SIG-M5 (cell line): Measurements from ENCODE around the gene DDX41.
A peak's percentile ranks its signal among the peaks of the same experiment; 100 is the strongest.

Experiments
- DNase-seq: peaks from one replicate; lab custom pipeline; 2025; lab: John Stamatoyannopoulos, UW

DDX41 gene

DNA sequence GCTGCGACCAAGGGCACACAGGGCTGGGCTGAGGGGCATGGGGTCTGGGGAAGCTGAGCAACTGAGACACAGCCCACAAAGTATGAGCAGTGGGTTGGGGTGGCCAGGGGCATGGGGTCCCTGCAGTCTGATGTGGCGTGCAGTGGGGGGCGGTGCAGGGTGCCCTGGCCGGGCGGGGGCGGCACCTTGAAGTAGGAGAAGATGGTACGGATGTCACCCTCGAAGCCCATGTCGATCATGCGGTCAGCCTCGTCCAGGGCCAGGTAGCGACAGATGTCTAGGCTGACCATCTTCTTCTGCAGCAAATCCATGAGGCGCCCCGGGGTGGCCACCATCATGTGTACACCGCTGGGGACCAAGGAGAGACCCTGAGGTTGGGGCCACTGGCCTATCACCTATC, 3.3 kb downstream of the DDX41 start:
- DNase-seq, result no peak

DNA sequence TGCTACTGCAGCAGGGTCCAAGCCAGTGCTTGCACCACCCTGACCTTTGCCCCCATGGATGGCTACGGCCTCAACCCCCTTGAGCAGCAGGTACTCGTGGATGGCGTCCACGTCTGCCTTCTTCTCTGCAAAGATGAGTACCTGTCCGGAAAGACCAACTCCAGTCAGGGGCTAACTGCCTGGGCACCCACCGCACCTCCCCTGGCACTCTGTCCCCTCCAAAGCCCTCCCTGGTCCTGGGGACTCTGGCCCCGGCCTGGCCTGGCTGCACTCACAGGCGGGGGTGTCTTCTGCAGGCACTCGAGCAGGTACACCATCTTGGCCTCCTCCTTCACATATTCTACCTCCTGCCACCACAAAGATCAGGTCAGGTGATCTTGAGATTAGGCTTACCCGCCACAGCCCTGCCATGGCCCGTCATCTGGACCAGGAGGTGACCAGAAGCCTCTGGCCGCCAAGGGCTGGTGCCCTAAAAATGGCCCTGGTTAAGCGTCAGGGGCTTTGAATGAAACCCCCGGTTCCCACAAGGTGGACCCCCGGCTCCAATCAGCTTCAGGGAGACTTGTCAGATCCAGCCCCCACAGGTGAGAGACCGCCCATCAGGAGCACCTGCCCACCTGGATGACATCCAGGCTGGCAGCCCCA, 3.9 kb downstream of the DDX41 start:
- DNase-seq, result no peak

DNA sequence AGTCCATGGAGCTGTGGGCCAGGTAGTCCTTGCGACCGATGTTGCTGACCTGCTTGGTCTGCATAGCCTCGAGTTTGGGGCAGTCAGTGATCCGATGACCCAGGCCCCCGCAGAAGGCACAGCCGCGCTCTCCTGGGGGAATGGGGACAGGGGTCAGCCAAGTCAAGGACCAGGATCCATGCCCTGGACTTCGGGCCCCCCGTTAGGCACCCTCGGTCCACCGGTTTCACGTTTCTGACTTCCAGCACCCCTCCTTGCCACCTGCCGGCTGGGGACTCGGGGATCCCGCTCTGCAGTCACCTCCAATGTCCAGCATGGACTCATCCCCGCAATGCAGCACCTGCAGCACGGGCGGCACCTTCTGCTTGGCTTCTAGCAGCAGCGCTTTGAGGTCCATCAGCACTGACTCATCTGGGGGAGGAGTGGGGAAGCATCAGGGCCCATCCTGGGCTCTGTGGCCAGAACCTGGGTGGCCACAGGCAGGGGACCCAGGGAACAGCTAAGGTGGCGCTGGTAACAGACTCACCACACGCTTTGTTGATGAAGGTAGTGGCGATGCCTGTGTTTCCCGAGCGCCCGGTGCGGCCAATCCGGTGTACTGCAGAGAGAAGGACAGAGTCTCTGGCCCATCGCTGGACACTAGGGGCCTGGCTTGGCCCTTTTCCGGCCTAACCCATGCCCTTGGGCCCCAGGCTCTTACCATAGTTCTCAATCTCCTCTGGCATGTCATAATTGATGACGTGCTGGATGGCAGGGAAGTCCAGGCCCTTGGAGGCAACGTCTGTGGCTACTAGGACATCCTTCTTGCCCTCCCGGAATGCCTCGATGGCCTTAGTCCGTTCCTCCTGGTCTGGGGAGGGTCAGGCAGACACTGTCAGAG, 4.7 kb downstream of the DDX41 start:
- DNase-seq, result no peak

DNA sequence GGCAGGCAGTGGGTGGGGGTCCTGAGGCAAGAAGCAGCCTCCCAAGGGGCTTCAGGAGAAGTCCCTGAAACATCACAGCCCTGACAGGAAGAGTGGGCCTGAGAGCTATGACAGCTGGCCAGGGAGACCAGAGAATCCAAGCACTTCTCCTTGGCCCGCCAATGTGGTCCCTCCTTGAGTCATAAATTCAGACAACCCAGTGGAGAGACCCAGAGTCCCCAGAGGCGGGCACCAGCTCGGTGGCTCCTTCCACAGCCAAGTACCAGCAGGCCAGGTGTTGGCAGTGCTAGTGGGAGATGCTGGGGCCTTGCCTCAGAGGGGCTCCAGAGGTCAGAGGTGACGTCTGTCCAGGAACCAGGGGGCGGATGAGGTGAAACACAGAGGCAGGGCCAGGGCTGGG, 5.6 kb downstream of the DDX41 start:
- no peak for DNase-seq

DNA sequence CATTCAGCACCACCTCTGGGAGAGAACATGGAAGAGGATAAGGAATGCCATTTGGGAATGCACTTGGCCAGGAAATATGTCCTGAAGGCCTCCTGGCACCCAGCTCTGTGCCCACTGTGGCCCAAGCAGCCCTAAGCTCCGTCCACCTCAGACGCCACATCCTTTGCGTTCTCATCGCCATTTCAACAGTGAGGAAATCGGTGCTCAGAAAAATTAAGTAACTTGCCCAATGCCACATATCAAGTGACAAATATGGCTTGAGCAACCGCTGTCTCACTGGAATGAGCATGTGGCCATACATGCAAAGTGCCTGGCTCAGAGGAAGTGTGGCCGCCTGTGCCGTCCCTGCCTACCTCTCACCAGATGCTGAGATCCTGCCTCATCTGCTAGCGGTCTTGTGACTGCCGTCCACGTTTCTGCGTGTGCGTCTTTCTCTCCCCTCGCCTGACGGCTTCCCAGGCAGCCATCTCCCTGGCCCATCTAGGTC, 6.2 kb downstream of the DDX41 start:
- peak; percentile 74 for DNase-seq

DNA sequence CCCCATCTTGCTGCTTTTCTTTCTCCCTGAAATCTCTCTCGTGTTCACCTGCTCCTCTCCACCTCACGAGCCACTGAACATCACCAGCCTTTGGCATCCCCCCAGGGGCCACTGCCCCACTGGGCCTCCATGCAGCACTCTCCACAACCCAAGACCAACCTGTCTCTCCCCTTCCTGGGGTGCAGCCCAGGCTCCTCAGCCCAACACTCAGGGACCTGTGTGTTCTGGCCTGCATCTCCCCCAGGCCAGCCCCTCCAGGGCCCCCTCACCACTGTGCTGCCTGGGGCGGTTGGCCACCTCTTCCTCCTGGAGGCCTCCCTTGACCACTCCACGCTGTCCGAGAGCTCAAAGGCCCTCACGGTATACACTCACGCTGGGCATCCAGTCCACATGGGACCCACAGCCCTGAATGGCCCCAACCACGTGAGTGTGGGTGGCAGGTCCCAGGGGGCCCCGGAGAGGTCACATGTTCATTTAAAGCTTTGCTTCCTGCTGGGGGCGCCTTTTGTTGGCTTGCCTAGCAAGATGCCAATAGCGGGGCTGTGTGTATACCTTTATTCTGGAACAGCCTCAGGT, 6.7 kb downstream of the DDX41 start:
- DNase-seq, result no peak

DNA sequence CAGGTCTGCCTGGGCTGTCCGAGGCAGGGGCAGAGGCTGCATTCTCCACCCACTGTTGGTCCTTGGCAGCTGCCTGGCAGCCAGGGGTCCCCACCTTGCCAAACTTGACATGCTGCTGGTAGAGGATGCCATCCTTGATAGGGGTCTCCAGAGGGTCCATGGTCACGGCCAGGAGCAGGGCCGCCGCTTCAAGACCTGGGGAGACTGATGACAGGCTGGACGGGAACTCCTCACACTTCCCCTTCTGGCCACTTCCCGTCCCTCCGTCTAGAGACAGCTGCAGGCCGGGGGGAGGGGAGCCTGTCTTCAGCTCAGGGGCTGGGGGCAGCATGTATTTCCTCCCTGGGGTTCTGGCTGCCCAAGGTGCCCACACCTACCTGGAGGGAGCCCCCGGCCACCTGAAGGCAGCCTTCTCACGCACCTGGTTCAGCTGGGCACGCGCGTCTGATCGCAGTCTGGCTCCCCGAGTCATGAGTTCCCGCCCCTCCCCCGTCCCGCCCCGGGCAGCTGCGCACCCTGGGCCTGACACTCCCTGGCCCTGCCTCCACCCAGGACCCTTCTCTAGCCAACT, 7.3 kb downstream of the DDX41 start, which contains the start of gene DOK3:
TSS of gene DOK3 (minus strand) at position 446 of the 571 bp plus-strand sequence. CDS start at position 160, 286 bp downstream.
- no peak for DNase-seq

DNA sequence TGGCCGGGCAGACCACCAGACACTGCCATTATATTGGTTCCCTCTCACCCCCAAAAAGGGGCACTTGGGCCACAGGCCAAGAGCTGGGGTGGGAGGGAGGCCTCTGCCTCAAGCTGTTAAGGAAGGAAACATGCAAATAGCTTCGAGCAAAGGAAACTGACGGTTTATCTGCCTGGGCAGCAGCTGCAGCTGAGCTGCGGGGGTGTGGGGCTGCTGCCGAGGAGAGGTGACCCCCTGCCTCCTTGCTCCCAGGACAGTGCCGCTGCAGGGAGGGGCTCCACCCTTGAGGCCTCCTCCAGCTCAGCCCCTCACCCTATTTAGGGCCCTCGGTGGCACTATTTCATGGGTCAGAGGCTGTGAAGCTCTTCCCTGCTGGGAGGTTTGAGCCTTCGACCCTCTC, 7.9 kb downstream of the DDX41 start:
- no peak for DNase-seq

DNA sequence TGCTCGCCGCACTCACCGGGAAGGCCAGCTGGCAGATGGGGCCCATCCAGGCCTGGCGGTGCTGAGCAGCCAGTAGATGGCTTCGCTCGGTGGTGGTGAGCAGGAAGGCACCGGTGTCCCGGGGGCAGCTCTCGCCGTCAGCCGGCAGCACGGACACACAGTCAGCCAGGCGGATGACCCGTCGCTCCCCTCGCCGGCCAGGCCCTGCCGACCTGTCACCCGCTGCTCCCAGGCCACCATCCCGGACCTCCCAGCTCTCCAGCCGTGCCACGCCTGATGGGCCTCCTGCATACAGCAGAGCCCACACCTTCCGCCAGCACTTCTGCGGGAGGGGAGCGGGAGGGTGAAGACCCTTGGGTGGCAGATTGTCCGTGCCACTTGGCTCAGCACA, 8.5 kb downstream of the DDX41 start:
- no peak for DNase-seq

DNA sequence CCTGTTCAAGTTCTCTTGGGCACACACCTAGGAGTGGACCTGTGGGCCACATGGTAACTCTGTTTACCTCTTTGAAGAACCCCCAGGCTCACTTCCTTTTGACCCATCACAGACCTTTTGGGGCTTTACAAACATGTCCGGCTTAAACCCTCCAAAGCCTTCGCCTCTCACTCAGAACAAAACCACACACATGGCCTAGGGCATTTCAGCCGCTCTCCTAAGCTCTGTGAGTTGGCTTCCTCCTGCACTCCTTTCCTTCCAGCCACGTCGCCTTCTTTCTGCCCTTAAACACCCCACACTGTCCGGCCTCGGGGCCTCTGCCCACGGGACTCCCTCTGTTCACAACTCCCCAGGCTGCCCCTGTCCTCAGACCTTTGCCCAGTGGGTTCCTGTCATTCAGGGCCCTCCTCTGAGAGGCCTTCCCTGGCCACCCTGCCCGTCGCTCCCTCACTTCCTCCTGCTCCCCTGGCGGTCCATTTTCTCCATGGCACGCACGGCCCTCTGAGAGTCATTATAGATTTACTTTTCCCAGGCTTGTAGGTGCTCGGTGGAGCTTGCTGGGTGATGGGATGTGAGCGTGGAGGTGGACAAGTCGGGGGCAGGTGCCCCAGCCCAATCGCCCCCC, 9.1 kb downstream of the DDX41 start:
- DNase-seq, result no peak

DNA sequence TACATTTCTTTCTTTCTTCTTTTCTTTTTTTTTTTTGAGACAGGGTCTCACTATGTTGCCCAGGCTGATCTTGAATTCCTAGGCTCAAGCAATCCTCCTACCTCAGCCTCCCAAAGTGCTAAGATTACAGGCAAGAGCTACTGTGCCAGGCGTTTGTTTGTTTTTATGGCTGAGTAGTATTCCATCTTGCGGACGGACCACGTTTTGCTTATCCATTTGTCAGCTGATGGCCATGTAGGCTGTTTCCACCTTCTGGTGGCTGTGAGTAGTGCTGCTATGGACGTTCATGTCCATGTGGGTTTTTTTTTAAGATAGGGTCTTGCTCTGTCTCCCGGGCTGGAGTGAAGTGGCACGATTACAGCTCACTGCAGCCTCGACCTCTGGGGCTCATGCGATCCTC, 9.6 kb downstream of the DDX41 start:
- no peak for DNase-seq

DNA sequence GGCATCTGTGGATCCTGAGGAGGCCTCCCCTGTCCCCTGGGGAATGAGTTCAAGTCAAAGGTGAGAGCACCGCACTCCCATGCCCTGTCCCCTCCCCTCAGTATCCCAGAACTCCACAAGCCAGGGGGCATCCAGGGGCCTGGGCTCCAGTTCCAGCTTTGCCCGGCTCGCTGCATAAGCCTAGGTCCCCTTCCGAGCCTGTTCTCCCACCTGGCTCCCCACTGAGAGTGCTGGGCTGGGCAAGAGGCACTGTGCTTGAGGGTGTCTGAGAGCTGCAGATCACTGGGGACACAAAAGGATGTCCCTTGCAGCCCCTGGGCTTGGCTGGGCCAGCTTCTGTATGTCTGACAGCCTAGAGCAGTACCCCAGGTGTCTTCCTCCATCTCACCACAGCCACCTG, 11.7 kb downstream of the DDX41 start:
- DNase-seq, result no peak

DNA sequence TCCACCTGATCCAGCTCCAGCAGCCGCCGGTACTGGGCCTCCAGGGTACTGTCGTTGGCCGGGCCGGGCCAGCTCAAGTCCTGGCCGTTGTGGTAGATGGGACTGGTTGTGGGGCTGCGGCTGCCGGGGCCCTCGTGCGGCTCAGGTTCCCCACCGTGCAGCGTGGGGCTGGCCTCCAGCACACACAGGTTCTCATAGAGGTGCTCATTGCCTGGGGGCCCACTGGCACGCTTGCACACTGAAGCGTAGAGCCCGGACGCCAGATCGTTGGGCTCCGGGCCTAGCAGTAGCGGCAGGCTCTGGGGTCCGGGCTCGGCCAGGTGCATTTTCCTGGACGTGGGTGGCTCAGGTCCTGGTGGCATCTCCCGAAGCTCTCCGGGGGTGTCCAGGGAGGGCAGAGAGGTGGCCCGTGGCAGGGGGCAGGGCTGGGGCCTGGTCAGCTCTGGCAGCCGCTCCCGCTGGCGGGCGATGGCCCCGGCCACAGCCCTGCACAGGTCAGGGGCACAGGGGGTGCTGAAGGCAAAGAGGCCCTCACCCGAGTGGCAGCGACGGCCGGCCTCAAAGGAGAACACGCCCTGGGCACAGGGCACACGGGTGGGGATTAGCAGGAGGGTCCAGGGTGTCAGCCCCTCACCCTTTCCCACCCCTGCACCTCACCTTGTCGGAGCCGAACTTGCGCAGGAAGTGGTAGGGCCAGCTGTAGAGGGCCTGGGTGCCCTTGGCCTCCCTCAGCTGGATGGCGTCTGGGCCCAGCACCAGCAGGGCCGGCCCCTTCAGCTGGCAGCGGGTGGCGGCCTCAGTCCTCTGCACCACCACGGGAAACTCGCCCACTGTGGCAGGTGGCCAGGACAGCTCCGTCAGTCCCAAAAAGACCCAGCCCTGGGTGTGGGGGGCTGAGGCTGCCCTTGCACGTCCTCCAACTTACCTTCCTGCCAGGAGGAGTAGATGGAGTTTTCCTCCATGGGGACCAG, 12.4 kb downstream of the DDX41 start:
- DNase-seq, result no peak

DNA sequence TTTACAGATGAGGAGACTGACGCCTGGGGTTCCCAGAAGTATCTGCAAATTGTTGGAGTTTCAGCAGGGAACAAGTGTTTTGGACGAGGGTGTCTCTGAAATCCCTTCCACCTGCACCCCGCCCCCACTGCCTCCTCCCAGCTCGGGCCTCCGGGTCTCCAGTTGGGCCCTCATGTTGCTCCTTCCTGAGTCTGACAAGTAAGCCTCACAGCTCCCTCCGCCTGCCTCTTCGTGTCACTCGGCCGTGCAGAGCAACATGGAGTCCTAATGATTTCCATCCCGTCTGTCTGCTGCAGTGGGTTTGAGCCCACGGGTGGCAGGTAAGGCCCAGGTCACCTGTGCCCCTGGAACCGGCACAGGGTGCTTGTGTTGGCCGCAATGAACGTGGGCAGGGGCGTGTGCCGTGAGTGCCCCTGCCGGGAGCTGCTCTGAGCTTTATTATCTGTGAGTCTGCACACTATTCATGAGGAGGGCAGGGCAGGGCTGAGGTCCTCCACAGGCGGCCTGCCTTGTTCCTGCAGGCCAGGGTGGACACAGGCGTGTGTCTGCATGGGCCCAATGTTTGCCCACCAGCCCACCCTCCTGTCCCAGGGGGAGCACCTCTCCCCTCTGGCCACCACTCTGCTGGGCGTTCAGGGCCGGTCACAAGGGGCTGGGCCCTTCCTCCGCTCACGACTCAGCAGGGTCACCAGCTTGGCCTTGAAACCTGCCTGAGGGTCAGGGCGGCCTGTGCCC, 13.2 kb downstream of the DDX41 start:
- no peak for DNase-seq

DNA sequence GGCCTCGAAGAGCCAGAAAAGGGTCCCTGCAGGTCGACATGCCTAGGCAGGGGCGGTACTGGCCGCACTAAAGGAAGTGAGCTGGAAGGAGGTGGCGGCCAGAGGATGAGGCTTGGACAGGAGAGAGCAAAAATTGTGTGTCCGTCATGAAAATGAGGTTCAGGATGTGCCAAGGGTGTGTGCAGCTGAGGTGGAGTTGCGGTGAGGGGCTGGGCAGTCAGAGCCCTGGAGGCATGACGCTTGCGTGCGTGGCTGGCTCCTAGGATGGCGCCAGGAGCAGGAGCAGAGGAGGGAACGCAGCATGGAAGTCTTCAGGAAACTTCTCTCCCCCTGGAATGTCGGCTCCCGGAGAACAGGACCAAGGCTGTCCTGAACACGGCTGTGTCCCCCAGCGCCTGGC, 13.9 kb downstream of the DDX41 start:
- no peak for DNase-seq

DNA sequence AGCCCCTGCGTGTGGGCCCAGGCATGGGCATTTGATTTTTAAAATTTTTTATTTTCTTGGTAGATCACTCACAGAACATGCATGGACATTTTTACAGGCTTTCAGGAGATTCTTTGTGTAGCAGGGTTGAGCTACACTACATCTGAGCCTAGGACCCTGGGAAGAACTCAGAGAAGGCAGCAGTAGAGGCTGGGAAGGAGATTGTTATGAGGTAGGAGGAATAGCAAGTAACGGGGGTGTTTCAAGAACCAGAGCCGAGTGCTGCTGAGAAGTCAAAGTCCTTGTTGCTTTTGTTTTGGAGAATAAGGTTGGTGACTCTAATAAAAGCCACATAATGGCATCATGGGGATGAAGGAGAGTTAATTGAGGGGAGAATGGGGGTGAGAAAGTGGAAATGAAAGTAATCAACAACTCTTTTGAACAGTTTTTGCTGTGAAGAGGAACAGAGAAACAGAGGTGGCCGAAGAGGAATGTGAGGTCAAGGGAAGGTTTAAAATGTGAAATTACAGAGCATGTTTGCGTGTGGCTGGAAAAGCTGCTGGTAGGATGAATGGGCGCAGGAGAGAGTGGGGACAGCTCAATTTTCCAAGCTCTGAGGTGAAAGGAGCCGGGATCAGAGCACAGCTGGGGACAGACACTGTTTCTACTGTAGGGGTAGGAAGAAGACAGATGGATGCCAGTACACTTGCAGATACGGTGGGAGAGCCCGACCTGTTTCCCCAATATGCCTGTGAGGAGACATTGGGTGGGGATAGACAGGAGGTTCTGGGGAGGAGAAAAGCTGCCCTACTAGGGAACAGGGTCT, 14.7 kb downstream of the DDX41 start:
- DNase-seq, result no peak

DNA sequence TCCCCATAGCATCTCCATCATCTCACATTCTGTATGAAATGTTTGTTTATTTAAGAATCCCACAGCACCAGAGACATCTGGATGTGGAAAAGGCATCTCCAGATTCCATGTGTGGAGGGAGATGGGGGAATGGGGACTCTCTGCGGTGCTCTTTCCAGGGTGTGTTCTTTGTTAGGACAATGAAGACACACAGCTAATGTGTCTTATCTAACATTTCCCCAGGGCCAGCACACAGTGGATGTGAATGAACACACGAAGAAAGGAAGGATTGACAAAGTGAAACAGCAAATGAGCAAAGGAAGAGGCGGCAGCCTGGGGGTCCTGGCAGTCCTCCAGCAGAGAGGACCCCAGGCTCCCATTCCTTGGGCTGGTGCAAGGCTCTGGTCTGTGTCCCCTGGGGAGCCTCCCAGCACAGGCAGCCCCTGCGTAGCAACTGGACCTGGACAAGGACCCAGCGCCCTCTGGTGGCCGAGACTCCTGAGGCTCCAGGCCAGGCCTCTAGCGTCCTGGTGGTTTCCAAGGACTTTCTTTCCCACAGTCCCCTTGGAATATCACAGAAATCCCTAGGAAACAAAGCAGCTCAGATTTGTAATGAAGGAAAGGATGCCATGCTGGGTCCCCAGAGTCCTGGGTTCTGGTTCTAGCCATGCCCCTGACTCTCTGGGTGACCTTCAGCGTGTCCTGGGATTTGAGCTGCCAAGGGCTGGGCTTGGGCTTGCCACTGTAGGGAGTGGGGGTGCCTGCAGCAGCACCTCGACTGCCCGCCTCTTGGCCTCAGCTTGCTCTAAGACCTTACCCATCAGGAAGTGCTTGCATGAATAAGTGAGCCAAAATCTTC, 15.9 kb downstream of the DDX41 start:
- DNase-seq, result no peak

DNA sequence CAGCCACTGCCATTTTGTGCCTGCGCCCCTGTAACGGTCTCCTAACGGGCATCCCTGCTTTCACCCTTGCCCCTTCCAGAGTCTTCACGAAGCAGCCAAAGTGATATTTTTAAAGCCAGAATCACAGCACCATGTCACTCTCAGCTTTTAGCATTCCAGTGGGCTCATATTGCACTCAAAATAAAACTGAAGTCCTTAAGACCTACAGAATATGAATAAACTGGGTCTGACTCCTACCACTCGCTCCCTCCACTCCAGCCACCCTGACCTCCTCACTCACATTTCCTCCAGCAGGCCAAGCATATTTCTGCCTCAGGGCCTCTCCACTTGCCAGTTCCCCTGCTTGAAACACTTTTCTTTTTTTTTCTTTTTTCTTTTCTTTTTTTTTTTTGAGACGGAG, 16.9 kb downstream of the DDX41 start:
- DNase-seq, result no peak
